GM23248 (cell line): Measurements from ENCODE around the gene NDUFAF2.

Experiments
- EZH2 ChIP-seq: fragments of 200-600 bp; sonication (generic); IDR thresholded peaks from 2 replicates; pipeline ENCODE4 v1.6.1; 2018; ENCODE audit warnings: antibody characterized with exemption, mild to moderate bottlenecking; ENCODE audit not compliant: insufficient read depth, poor library complexity, severe bottlenecking
- EZH2phosphoT487 ChIP-seq: fragments of 200-600 bp; sonication (generic); IDR thresholded peaks from 2 replicates; pipeline ENCODE4 v1.6.1; 2018; ENCODE audit warnings: antibody characterized with exemption, moderate library complexity, mild to moderate bottlenecking, low read depth; ENCODE audit not compliant: insufficient read depth

GRCh38 chr5:61089351-61089750 is 144.3 kb downstream of the NDUFAF2 start:
- TF ChIP-seq EZH2 (no peak), EZH2phosphoT487 (no peak)
